H9 (cell line): ENCODE results near the gene BANP. TPM values are rescaled to one million over a fixed set of nuclear protein-coding genes. Genes with fewer than 3 reads are reported as not detected.
"Not testable (repeated sequence)": the region's sequence is repeated elsewhere in the genome, so short reads cannot be mapped to it uniquely, and the experiment has no call there.

Experiments
- DNase-seq: peaks from one replicate; pipeline ENCODE4 v3.0.0-alpha.2; 2017
- H2AFZ ChIP-seq: one replicate; pipeline ENCODE4 v1.6.1; 2013; ENCODE audit warnings: mild to moderate bottlenecking, low read length, control low read depth, moderate library complexity
- H2AK5ac ChIP-seq: 2 replicates; pipeline ENCODE4 v1.6.1; 2013; ENCODE audit warnings: low read length, control low read depth, mixed read lengths; ENCODE audit not compliant: insufficient read length
- H2BK120ac ChIP-seq: one replicate; pipeline ENCODE4 v1.6.1; 2013; ENCODE audit warnings: low read depth, mild to moderate bottlenecking, low read length, control low read depth, inconsistent platforms; ENCODE audit not compliant: poor library complexity, severe bottlenecking
- H2BK12ac ChIP-seq: 2 replicates; pipeline ENCODE4 v1.6.1; 2013; ENCODE audit warnings: low read length, control low read depth, mixed read lengths, low read depth; ENCODE audit not compliant: insufficient read length
- H2BK15ac ChIP-seq: 2 replicates; pipeline ENCODE4 v1.6.1; 2013; ENCODE audit warnings: low read depth, low read length, control low read depth
- H2BK20ac ChIP-seq: one replicate; pipeline ENCODE4 v1.6.1; 2013; ENCODE audit warnings: low read depth, mild to moderate bottlenecking, low read length, control low read depth, inconsistent platforms; ENCODE audit not compliant: poor library complexity, severe bottlenecking
- H2BK5ac ChIP-seq: 2 replicates; pipeline ENCODE4 v1.6.1; 2013; ENCODE audit warnings: low read length, control low read depth, mixed read lengths; ENCODE audit not compliant: insufficient read length
- H3K14ac ChIP-seq: 2 replicates; pipeline ENCODE4 v1.6.1; 2013; ENCODE audit warnings: low read length, control low read depth; ENCODE audit not compliant: insufficient read depth
- H3K18ac ChIP-seq: 2 replicates; pipeline ENCODE4 v1.6.1; 2013; ENCODE audit warnings: low read depth, mild to moderate bottlenecking, mixed read lengths, low read length, control low read depth; ENCODE audit not compliant: insufficient read length
- H3K23ac ChIP-seq: 2 replicates; pipeline ENCODE4 v1.6.1; 2013; ENCODE audit warnings: low read length, control low read depth, mixed read lengths, low read depth; ENCODE audit not compliant: insufficient read length
- H3K23me2 ChIP-seq: 2 replicates; pipeline ENCODE4 v1.6.1; 2013; ENCODE audit warnings: low read depth, mild to moderate bottlenecking, mixed read lengths, low read length, control low read depth; ENCODE audit not compliant: insufficient read length, poor library complexity, severe bottlenecking
- H3K27ac ChIP-seq: 2 replicates; pipeline ENCODE4 v1.5.1; 2013; ENCODE audit warnings: low read length, control low read depth, mixed read lengths, low read depth; ENCODE audit not compliant: insufficient read length
- H3K27me3 ChIP-seq: 2 replicates; pipeline ENCODE4 v1.6.1; 2013; ENCODE audit warnings: low read length, control low read depth, inconsistent platforms; ENCODE audit not compliant: insufficient read depth
- H3K4ac ChIP-seq: 2 replicates; pipeline ENCODE4 v1.6.1; 2013; ENCODE audit warnings: low read depth, mild to moderate bottlenecking, control low read depth, inconsistent platforms, low read length, moderate library complexity
- H3K4me1 ChIP-seq: 2 replicates; pipeline ENCODE4 v1.6.1; 2013; ENCODE audit warnings: low read length, control low read depth, inconsistent platforms; ENCODE audit not compliant: insufficient read depth
- H3K4me2 ChIP-seq: 2 replicates; pipeline ENCODE4 v1.6.1; 2013; ENCODE audit warnings: low read length, control low read depth, mixed read lengths; ENCODE audit not compliant: insufficient read length, insufficient read depth
- H3K56ac ChIP-seq: 2 replicates; pipeline ENCODE4 v1.6.1; 2013; ENCODE audit warnings: low read depth, mild to moderate bottlenecking, mixed read lengths, low read length, control low read depth; ENCODE audit not compliant: insufficient read length
- H3K79me1 ChIP-seq: 2 replicates; pipeline ENCODE4 v1.6.1; 2013; ENCODE audit warnings: low read depth, mild to moderate bottlenecking, moderate library complexity, low read length, control low read depth, inconsistent platforms; ENCODE audit not compliant: insufficient read depth, poor library complexity, severe bottlenecking
- H3K79me2 ChIP-seq: 2 replicates; pipeline ENCODE4 v1.6.1; 2013; ENCODE audit warnings: low read length, control low read depth, inconsistent platforms; ENCODE audit not compliant: insufficient read depth
- H3K9ac ChIP-seq: 2 replicates; pipeline ENCODE4 v1.6.1; 2013; ENCODE audit warnings: low read length, control low read depth, mixed read lengths; ENCODE audit not compliant: insufficient read length; ENCODE audit errors: extremely low read depth
- H3K9me3 ChIP-seq: one replicate; pipeline ENCODE4 v1.6.1; 2013; ENCODE audit warnings: low read depth, low read length, inconsistent platforms; ENCODE audit not compliant: control insufficient read depth
- H3T11ph ChIP-seq: one replicate; pipeline ENCODE4 v1.6.1; 2013; ENCODE audit warnings: mild to moderate bottlenecking, low read length, control low read depth, inconsistent platforms
- H4K20me1 ChIP-seq: one replicate; pipeline ENCODE4 v1.6.1; 2013; ENCODE audit not compliant: control insufficient read depth, insufficient read length, insufficient read depth
- H4K5ac ChIP-seq: 2 replicates; pipeline ENCODE4 v1.6.1; 2013; ENCODE audit warnings: low read depth, mild to moderate bottlenecking, mixed read lengths, low read length, control low read depth; ENCODE audit not compliant: insufficient read length
- H4K8ac ChIP-seq: replicated peaks from 2 replicates; pipeline ENCODE4 v1.6.1; 2013; ENCODE audit warnings: low read length, control low read depth, mixed read lengths, low read depth; ENCODE audit not compliant: insufficient read length
- H4K91ac ChIP-seq: 2 replicates; pipeline ENCODE4 v1.6.1; 2013; ENCODE audit warnings: low read depth, mild to moderate bottlenecking, moderate library complexity, mixed read lengths, low read length, control low read depth; ENCODE audit not compliant: insufficient read length
- H3K27ac Mint-ChIP-seq, 3 experiments: 2 replicates in 2 of 3; 3 replicates in 1 of 3; pipeline ENCODE4 v1.8.0; 2020 to 2021; ENCODE audit warnings: mixed read lengths in 3 of 3, mild to moderate bottlenecking in 1 of 3, moderate library complexity in 1 of 3
- H3K27me3 Mint-ChIP-seq: 2 replicates; pipeline ENCODE4 v1.8.0; 2021; ENCODE audit warnings: low read depth, mild to moderate bottlenecking, moderate library complexity, mixed read lengths
- H3K36me3 Mint-ChIP-seq, 3 experiments: 2 replicates in 2 of 3; 3 replicates in 1 of 3; pipeline ENCODE4 v1.8.0; 2020 to 2021; ENCODE audit warnings: low read depth in 3 of 3, mixed read lengths in 3 of 3; ENCODE audit not compliant: insufficient read depth in 1 of 3
- H3K4me1 Mint-ChIP-seq, 2 experiments: 2 replicates each; pipeline ENCODE4 v1.8.0; 2020; ENCODE audit warnings: mixed read lengths in 2 of 2
- H3K4me3 Mint-ChIP-seq, 2 experiments: 2 replicates in 1 of 2; 3 replicates in 1 of 2; pipeline ENCODE4 v1.8.0; 2020 to 2021; ENCODE audit warnings: mild to moderate bottlenecking in 2 of 2, mixed read lengths in 2 of 2, moderate library complexity in 1 of 2
- H3K9me3 Mint-ChIP-seq, 2 experiments: 2 replicates in 1 of 2; 3 replicates in 1 of 2; pipeline ENCODE4 v1.8.0; 2020; ENCODE audit warnings: mild to moderate bottlenecking in 2 of 2, mixed read lengths in 2 of 2, moderate library complexity in 1 of 2
- CTCF ChIP-seq: fragments of 200-600 bp; sonication (generic); conservative IDR thresholded peaks from 3 replicates; pipeline ENCODE4 v1.8.0; 2021; ENCODE audit warnings: antibody characterized with exemption, mild to moderate bottlenecking
- WGBS: extraction: QIAGEN DNeasy Blood & Tissue Kit; methylation state at CpG from one replicate; pipeline ENCODE4 v1.1.7; 2013; ENCODE audit warnings: missing lambda C conversion rate, low lambda C conversion rate, mixed read lengths; ENCODE audit not compliant: insufficient read length; ENCODE audit errors: extremely low coverage; 5-methylcytosine and 5-hydroxymethylcytosine counted together
- total RNA-seq: library from RNA; stranded (reverse); gene quantifications from 2 replicates; pipeline ENCODE4 v1.2.1, GENCODE V29; 2021

The BANP gene
- total RNA-seq, 1 experiment from 2014 or later, result 24.9 TPM

GRCh38 chr16:87996962-87997880 is 46.0 kb downstream of the BANP start:
- WGBS, result no CpG with 5 or more reads among the region's 8 CpGs
- Histone ChIP-seq H3K27ac (no peak overlapping the region), H2BK120ac (no peak overlapping the region), H3K56ac (no peak overlapping the region), H3K23ac (no peak overlapping the region), H2BK5ac (no peak overlapping the region), H4K8ac (no peak overlapping the region), H4K20me1 (no peaks in the 10 kb centered on the region), H3K18ac (no peak overlapping the region), H2AFZ (no peak overlapping the region), H3K4ac (no peak overlapping the region), H3T11ph (no peak overlapping the region), H3K27me3 (no peaks in the 10 kb centered on the region), H3K14ac (no peak overlapping the region), H3K79me1 (no peaks in the 10 kb centered on the region), H3K79me2 (peaks cover 2% of the 10 kb centered on the region; the same call in 1 of the 2 replicates), H3K23me2 (no peaks in the 10 kb centered on the region), H4K91ac (no peak overlapping the region), H3K4me2 (no peak overlapping the region), H2BK20ac (no peak overlapping the region), H4K5ac (no peak overlapping the region), H2BK12ac (no peak overlapping the region), H2AK5ac (no peak overlapping the region), H3K4me1 (no peaks in the 10 kb centered on the region), H2BK15ac (no peak overlapping the region), H3K9me3 (no peaks in the 10 kb centered on the region), H3K9ac (no peak overlapping the region)
- no peak overlapping the region; a peak in 1 of 5 replicates for H3K4me3 Mint-ChIP-seq
- no peak for TF ChIP-seq CTCF
- H3K9me3 Mint-ChIP-seq, result no peaks in the 10 kb centered on the region; a peak in 1 of 5 replicates
- peaks cover 10 to 23% (median 19%) of the 10 kb centered on the region in 3 experiments for H3K36me3 Mint-ChIP-seq
- H3K27ac Mint-ChIP-seq, result peak overlapping the region in 2 of 3 experiments; percentile 13 to 32; a peak in 5 of 7 replicates
- no peaks in the 10 kb centered on the region for H3K4me1 Mint-ChIP-seq
- no peaks in the 10 kb centered on the region for H3K27me3 Mint-ChIP-seq
- DNase-seq, result no peak

- H3K27me3 ChIP-seq, H4K20me1 ChIP-seq, H3K14ac ChIP-seq, H2BK12ac ChIP-seq, H2AFZ ChIP-seq, DNase-seq, H3K23ac ChIP-seq, H4K91ac ChIP-seq, H3K9ac ChIP-seq, H3K79me1 ChIP-seq, H3K4me1 ChIP-seq, H3K9me3 ChIP-seq, H3K4me1 Mint-ChIP-seq, H3K4me2 ChIP-seq, H3K9me3 Mint-ChIP-seq, H3K4ac ChIP-seq, H3K27ac ChIP-seq, H4K5ac ChIP-seq, H3K18ac ChIP-seq, H3K27me3 Mint-ChIP-seq, H3K4me3 Mint-ChIP-seq, H3T11ph ChIP-seq, H3K23me2 ChIP-seq, H3K79me2 ChIP-seq, H2BK120ac ChIP-seq, H2BK5ac ChIP-seq, H4K8ac ChIP-seq, H2AK5ac ChIP-seq, H2BK15ac ChIP-seq, H3K56ac ChIP-seq, H2BK20ac ChIP-seq: not testable (repeated sequence)
- WGBS, result no CpG with 5 or more reads among the region's 32 CpGs
- H3K27ac Mint-ChIP-seq, result peak overlapping the region in 2 of 3 experiments; percentile 42 to 79; a peak in 3 of 7 replicates
- H3K36me3 Mint-ChIP-seq, result peaks cover 12 to 23% (median 19%) of the 10 kb centered on the region in 3 experiments
Measured at GRCh38 chr16:87998184-87998793, 47.1 kb downstream of the BANP start.
